Activated CD8-positive, alpha-beta memory T cell treated with anti-CD3 and anti-CD28 coated beads, Interleukin-2, amount 50 U/mL, for 1 hour (primary cell): Measurements from ENCODE around the gene KPRP.

Source experiments
- DNase-seq: peaks from one replicate; pipeline ENCODE4 v3.0.0-alpha.2; 2020; ENCODE audit errors: extremely low read depth

KPRP gene

GRCh38 chr1:152757747-152758146 lies at the start of gene KPRP:
TSS of gene KPRP (plus strand) at chr1:152758025. CDS start at chr1:152759589, 1,564 bp downstream.
- DNase-seq: no peak

- no peak for DNase-seq
These were observed 39.6 kb upstream of the KPRP start for GRCh38 chr1:152718238-152718637.

GRCh38 chr1:152725261-152725660 lies 32.6 kb upstream of the KPRP start:
- no peak for DNase-seq

- DNase-seq: no peak
These were observed 28.8 kb upstream of the KPRP start for GRCh38 chr1:152728986-152729385.

GRCh38 chr1:152735648-152736047 lies 22.2 kb upstream of the KPRP start:
- DNase-seq: no peak

GRCh38 chr1:152737997-152738396 lies 19.8 kb upstream of the KPRP start:
- no peak for DNase-seq

GRCh38 chr1:152739841-152740240 lies 18.0 kb upstream of the KPRP start:
- DNase-seq: no peak

GRCh38 chr1:152741656-152742055 lies 16.2 kb upstream of the KPRP start:
- DNase-seq: no peak

- DNase-seq: no peak
These were observed 14.3 kb upstream of the KPRP start for GRCh38 chr1:152743371-152744145.

GRCh38 chr1:152745289-152745704 lies 12.5 kb upstream of the KPRP start:
- no peak for DNase-seq

- DNase-seq: no peak
These were observed 11.9 kb upstream of the KPRP start for GRCh38 chr1:152745765-152746444.

- no peak for DNase-seq
These were observed 10.0 kb upstream of the KPRP start for GRCh38 chr1:152747831-152748230.

GRCh38 chr1:152752225-152752624 lies 5.6 kb upstream of the KPRP start:
- DNase-seq: no peak

GRCh38 chr1:152753586-152753985 lies 4.2 kb upstream of the KPRP start:
- DNase-seq: no peak

- DNase-seq: no peak
These were observed 953 bp upstream of the KPRP start for GRCh38 chr1:152756872-152757271.

GRCh38 chr1:152758636-152759035 lies 811 bp downstream of the KPRP start:
- DNase-seq: no peak

GRCh38 chr1:152759453-152760173 lies 1.8 kb downstream of the KPRP start:
- DNase-seq: no peak

GRCh38 chr1:152760551-152761190 lies 2.8 kb downstream of the KPRP start:
- DNase-seq: no peak

- no peak for DNase-seq
These were observed 3.9 kb downstream of the KPRP start for GRCh38 chr1:152761609-152762213.

GRCh38 chr1:152768847-152769533 lies 11.2 kb downstream of the KPRP start:
- DNase-seq: no peak

GRCh38 chr1:152770411-152770810 lies 12.6 kb downstream of the KPRP start:
- DNase-seq: no peak
